HepG2 (cell line): ENCODE measurements around the gene MICALL2.

Source experiments
- CCAR2 ChIP-seq: fragments of 200-400 bp; formaldehyde crosslinking; optimal IDR thresholded peaks from 2 replicates; pipeline ENCODE3; 2018; ENCODE audit warnings: low read depth, mild to moderate bottlenecking, low read length, moderate library complexity
- CEBPB ChIP-seq: IDR thresholded peaks from 2 replicates; pipeline ENCODE4 v1.6.1; 2011; ENCODE audit warnings: low read depth, low read length, improper control_type of control experiment, borderline replicate concordance
- ETV5 ChIP-seq: IDR thresholded peaks from 2 replicates; pipeline ENCODE4 v1.6.1; 2018; ENCODE audit warnings: missing biosample characterization, missing genetic modification reagents, inconsistent platforms, borderline replicate concordance
- FOSL2 ChIP-seq: sonication (generic); formaldehyde crosslinking; IDR thresholded peaks from 2 replicates; pipeline ENCODE4 v1.4.0; 2020; ENCODE audit warnings: missing genetic modification reagents
- HOMEZ ChIP-seq: IDR thresholded peaks from 2 replicates; pipeline ENCODE4 v1.6.1; 2016; ENCODE audit warnings: low read depth
- NR2C2 ChIP-seq: sonication (generic); formaldehyde crosslinking; IDR thresholded peaks from 2 replicates; pipeline ENCODE4 v1.4.0; 2020; ENCODE audit warnings: missing genetic modification reagents, mild to moderate bottlenecking, moderate library complexity, borderline replicate concordance
- PBX3 ChIP-seq: sonication (generic); formaldehyde crosslinking; IDR thresholded peaks from 2 replicates; pipeline ENCODE4 v1.8.1; 2023; ENCODE audit warnings: missing genetic modification reagents, inconsistent platforms, borderline replicate concordance
- POLR2A ChIP-seq, 2 experiments: IDR thresholded peaks; 2 replicates each; pipeline ENCODE4 v1.6.1; 2011; ENCODE audit warnings: low read depth in 2 of 2, low read length in 2 of 2, mild to moderate bottlenecking in 1 of 2, moderate library complexity in 1 of 2; ENCODE audit not compliant: insufficient read depth in 1 of 2
- SAFB2 ChIP-seq: sonication (generic); formaldehyde crosslinking; IDR thresholded peaks from 2 replicates; pipeline ENCODE4 v1.5.1; 2020; ENCODE audit warnings: missing genetic modification reagents, low read depth, mild to moderate bottlenecking, borderline replicate concordance
- ZBTB49 ChIP-seq: sonication (generic); formaldehyde crosslinking; IDR thresholded peaks from 2 replicates; pipeline ENCODE4 v1.4.0; 2020; ENCODE audit warnings: missing genetic modification reagents, borderline replicate concordance
- ZNF350 ChIP-seq: sonication (generic); formaldehyde crosslinking; IDR thresholded peaks from 2 replicates; pipeline ENCODE4 v1.4.0; 2020; ENCODE audit warnings: mild to moderate bottlenecking, low read depth, missing genetic modification reagents, borderline replicate concordance
- ZNF354B ChIP-seq: sonication (generic); formaldehyde crosslinking; IDR thresholded peaks from 2 replicates; pipeline ENCODE4 v1.8.0; 2022; ENCODE audit warnings: mild to moderate bottlenecking, missing genetic modification reagents
- ZNF839 ChIP-seq: sonication (generic); formaldehyde crosslinking; IDR thresholded peaks from 2 replicates; pipeline ENCODE4 v1.4.0; 2020; ENCODE audit warnings: missing genetic modification reagents, mild to moderate bottlenecking, borderline replicate concordance

- no peak for TF ChIP-seq FOSL2 (CRISPR knock-in tag)
- no peak for TF ChIP-seq CEBPB
- no peak for TF ChIP-seq POLR2A (IDR thresholded peaks at IDR 0.05; ENCODE audit: insufficient read depth in 1 of 2, low read depth in 2 of 2, low read length in 2 of 2)
- no peak for TF ChIP-seq ZNF839 (CRISPR knock-in tag)
- TF ChIP-seq ZNF350 (CRISPR knock-in tag) = no peak
- no peak for TF ChIP-seq ETV5 (CRISPR knock-in tag)
- no peak for TF ChIP-seq NR2C2 (CRISPR knock-in tag)
- no peak for TF ChIP-seq HOMEZ
- no peak for TF ChIP-seq ZBTB49 (CRISPR knock-in tag)
- no peak for TF ChIP-seq SAFB2 (CRISPR knock-in tag)
- no peak for TF ChIP-seq PBX3 (CRISPR knock-in tag)
- TF ChIP-seq CCAR2 = no peak
- TF ChIP-seq ZNF354B (CRISPR knock-in tag) = no peak
Measured at GRCh38 chr7:1421946-1422345, 37.3 kb downstream of the MICALL2 start.
